Small intestine (tissue), 7 donors: ENCODE measurements around the gene MLLT11. TPM values are rescaled to one million over a fixed set of nuclear protein-coding genes. Genes with fewer than 3 reads are reported as not detected.

Experiments
- DNase-seq, 2 donors: peaks; one replicate each; pipeline versions ENCODE4 v3.0.0 to v3.0.0-alpha.2; 2013
- FAIRE-seq: peaks from 2 replicates; lab custom pipeline; 2012; peaks lifted over from hg19 to GRCh38; lab: Jason Lieb, UNC
- H3K27ac ChIP-seq, 3 donors: one replicate each; pipeline ENCODE4 v1.5.1; 2013; ENCODE audit warnings: low read length in 2 of 3, mild to moderate bottlenecking in 2 of 3, control low read depth in 1 of 3, inconsistent platforms in 1 of 3, low read depth in 1 of 3, moderate library complexity in 1 of 3
- H3K27me3 ChIP-seq, 3 donors: one replicate each; pipeline ENCODE4 v1.6.1; 2013; ENCODE audit warnings: low read length in 3 of 3, inconsistent platforms in 1 of 3; ENCODE audit not compliant: control insufficient read depth in 3 of 3, insufficient read depth in 3 of 3
- H3K36me3 ChIP-seq, 3 donors: one replicate each; pipeline ENCODE4 v1.6.1; 2013; ENCODE audit warnings: low read length in 3 of 3, inconsistent platforms in 1 of 3, low read depth in 1 of 3, mild to moderate bottlenecking in 1 of 3, moderate library complexity in 1 of 3; ENCODE audit not compliant: control insufficient read depth in 3 of 3, insufficient read depth in 2 of 3
- H3K4me1 ChIP-seq, 3 donors: one replicate each; pipeline ENCODE4 v1.6.1; 2013; ENCODE audit warnings: low read length in 2 of 3, inconsistent platforms in 1 of 3, low read depth in 1 of 3, mild to moderate bottlenecking in 1 of 3, moderate library complexity in 1 of 3; ENCODE audit not compliant: control insufficient read depth in 3 of 3, insufficient read depth in 2 of 3
- H3K4me3 ChIP-seq, 3 donors: one replicate each; pipeline ENCODE4 v1.5.1; 2013; ENCODE audit warnings: low read length in 3 of 3, control low read depth in 1 of 3, inconsistent platforms in 1 of 3, low read depth in 1 of 3, mild to moderate bottlenecking in 1 of 3, moderate library complexity in 1 of 3
- H3K9me3 ChIP-seq, 2 donors: one replicate each; pipeline ENCODE4 v1.6.1; 2013; ENCODE audit warnings: low read depth in 1 of 2, low read length in 1 of 2; ENCODE audit not compliant: control insufficient read depth in 2 of 2, insufficient read depth in 1 of 2
- WGBS, 3 donors: extraction: QIAGEN DNeasy Blood & Tissue Kit; methylation state at CpG; one replicate each; pipeline ENCODE4 v1.1.7; 2013; 5-methylcytosine and 5-hydroxymethylcytosine counted together
- polyA plus RNA-seq, 4 donors: library from polyadenylated mRNA; stranded (reverse) in 3 of 4; unstranded in 1 of 4; fragments of 200-250 nt in 3 of 4; fragments of 120-200 nt in 1 of 4; gene quantifications; one replicate each; pipeline versions ENCODE4 v1.2.1 to v1.2.3, GENCODE V29; 2013
- donor health status: healthy with polysubstance abuse.
- donor health status: control.
- donor health status: control.
- donor health status: Bipolar disorder and iron deficiency.
- donor health status: healthy.

MLLT11 gene
- polyA plus RNA-seq, 4 donors: 0.22 to 5.5 (median 2.4) TPM

- Histone ChIP-seq H3K27ac (no peak overlapping the region), H3K4me3 (no peak overlapping the region), H3K36me3 (peaks cover 4 to 50% (median 7%) of the 10 kb centered on the region in 3 donors), H3K4me1 (no peaks in the 10 kb centered on the region), H3K27me3 (no peaks in the 10 kb centered on the region), H3K9me3 (no peaks in the 10 kb centered on the region)
- FAIRE-seq (no peak), DNase-seq (no peak)
- WGBS, 3 donors: 92 to 98% (median 97%) methylated on average over 5 of the region's 5 CpGs
These were observed 53.7 kb downstream of the MLLT11 start for GRCh38 chr1:151113877-151114276.

Other genes starting within 250 kb of the MLLT11 start
- gene ARNT, start 183.8 kb upstream of the MLLT11 start, polyA plus RNA-seq: 10 to 100 TPM; 14.3 to 33.5 (median 15.4) TPM
- gene CTXND2, start 173.3 kb upstream of the MLLT11 start, polyA plus RNA-seq: not detected
- gene SETDB1, start 134.0 kb upstream of the MLLT11 start, polyA plus RNA-seq: 10 to 100 TPM; 12.7 to 56.1 (median 19.4) TPM
- 100 to 1,000 TPM; 111 to 366 (median 193) TPM for gene CERS2, start 85.6 kb upstream of the MLLT11 start, polyA plus RNA-seq
- 1 to 10 TPM in 1 of 4 donors, under 1 TPM in 2, not detected in 1; 0.43 to 5.8 (median 0.89) TPM for gene ANXA9, start 78.1 kb upstream of the MLLT11 start, polyA plus RNA-seq
- 10 to 100 TPM in 3 of 4 donors, 1 to 10 TPM in 1; 9.5 to 24.0 (median 16.8) TPM for gene MINDY1, start 53.5 kb upstream of the MLLT11 start, polyA plus RNA-seq
- gene PRUNE1, start 51.9 kb upstream of the MLLT11 start, polyA plus RNA-seq: 10 to 100 TPM; 15.1 to 31.6 (median 15.6) TPM
- under 1 TPM; 0.27 to 0.89 (median 0.62) TPM for gene BNIPL, start 23.8 kb upstream of the MLLT11 start, polyA plus RNA-seq
- gene C1orf56, start 12.6 kb upstream of the MLLT11 start, polyA plus RNA-seq: 1 to 10 TPM in 3 of 4 donors, under 1 TPM in 1; 0.67 to 7.3 (median 3.7) TPM
- gene CDC42SE1, start 775 bp upstream of the MLLT11 start, polyA plus RNA-seq: 10 to 100 TPM; 22.8 to 46.6 (median 32.4) TPM
- 10 to 100 TPM in 1 of 4 donors, 1 to 10 TPM in 3; 1.1 to 12.6 (median 5.0) TPM for gene GABPB2, start 10.4 kb downstream of the MLLT11 start, polyA plus RNA-seq
- gene SEMA6C, start 86.2 kb downstream of the MLLT11 start, polyA plus RNA-seq: 100 to 1,000 TPM in 1 of 4 donors, 10 to 100 TPM in 2, 1 to 10 TPM in 1; 8.7 to 140 (median 46.9) TPM
- 10 to 100 TPM in 1 of 4 donors, 1 to 10 TPM in 3; 1.6 to 16.2 (median 4.8) TPM for gene TNFAIP8L2, start 96.3 kb downstream of the MLLT11 start, polyA plus RNA-seq
- gene LYSMD1, start 105.5 kb downstream of the MLLT11 start, polyA plus RNA-seq: 1 to 10 TPM; 3.2 to 9.9 (median 6.2) TPM
- 10 to 100 TPM; 35.4 to 69.6 (median 47.4) TPM for gene SCNM1, start 105.7 kb downstream of the MLLT11 start, polyA plus RNA-seq
- gene TMOD4, start 115.6 kb downstream of the MLLT11 start, polyA plus RNA-seq: 1 to 10 TPM in 1 of 4 donors, under 1 TPM in 2, not detected in 1; 0.19 to 1.9 (median 0.38) TPM
- 10 to 100 TPM; 27.3 to 40.1 (median 32.0) TPM for gene VPS72, start 129.8 kb downstream of the MLLT11 start, polyA plus RNA-seq
- 10 to 100 TPM; 18.8 to 31.7 (median 31.4) TPM for gene PIP5K1A, start 138.2 kb downstream of the MLLT11 start, polyA plus RNA-seq
- 100 to 1,000 TPM; 112 to 182 (median 153) TPM for gene PSMD4, start 194.3 kb downstream of the MLLT11 start, polyA plus RNA-seq
- 10 to 100 TPM; 12.2 to 24.0 (median 12.9) TPM for gene ZNF687, start 221.9 kb downstream of the MLLT11 start, polyA plus RNA-seq